Measurements from ENCODE around the gene HOXB2.

DNA sequence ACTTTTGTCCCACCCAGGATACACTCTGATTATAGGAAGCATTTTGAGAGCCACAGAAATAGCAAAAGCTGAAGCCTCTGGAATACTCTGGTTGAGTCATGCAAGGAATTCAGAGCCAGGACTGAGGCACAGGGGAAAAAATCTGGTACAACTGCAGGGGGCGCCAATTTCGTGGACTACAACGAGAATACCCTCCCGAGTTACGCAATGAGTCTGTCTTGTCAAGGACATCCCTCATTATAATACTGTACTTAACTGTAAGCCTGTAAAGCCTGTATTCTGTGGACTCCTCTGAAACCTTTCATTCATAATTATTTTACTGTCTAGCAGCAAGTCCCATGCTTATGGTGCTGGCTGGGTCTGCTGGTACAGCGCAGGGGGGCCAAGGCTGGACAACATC lies 21.9 kb downstream of the HOXB2 start:
- TF ChIP-seq CTCF (IDR thresholded peaks at IDR 0.05; ENCODE audit: poor library complexity) (peak; percentile 29), EZH2 (IDR thresholded peaks at IDR 0.05; ENCODE audit: borderline replicate concordance) (no peak), EZH2phosphoT487 (IDR thresholded peaks at IDR 0.05; ENCODE audit: low read depth, severe bottlenecking, unreplicated experiment) (no peak)
